A172 (cell line): ENCODE results near the gene SLC29A3. TPM values are rescaled to one million over a fixed set of nuclear protein-coding genes. Genes with fewer than 3 reads are reported as not detected.
"Not testable (repeated sequence)": the region's sequence is repeated elsewhere in the genome, so short reads cannot be mapped to it uniquely, and the experiment has no call there.

Experiments
- DNase-seq: peaks from one replicate; pipeline ENCODE4 v3.0.0-alpha.2; 2015; ENCODE audit warnings: low spot score
- total RNA-seq: library from RNA; depleted of rRNA; stranded (reverse); fragments of >200 nt; shearing (Covaris generic); gene quantifications from 2 replicates; pipeline ENCODE4 v1.2.3, GENCODE V29; 2014

SLC29A3 gene
- total RNA-seq, 1 experiment from 2014 or later = 1.9 TPM

DNA sequence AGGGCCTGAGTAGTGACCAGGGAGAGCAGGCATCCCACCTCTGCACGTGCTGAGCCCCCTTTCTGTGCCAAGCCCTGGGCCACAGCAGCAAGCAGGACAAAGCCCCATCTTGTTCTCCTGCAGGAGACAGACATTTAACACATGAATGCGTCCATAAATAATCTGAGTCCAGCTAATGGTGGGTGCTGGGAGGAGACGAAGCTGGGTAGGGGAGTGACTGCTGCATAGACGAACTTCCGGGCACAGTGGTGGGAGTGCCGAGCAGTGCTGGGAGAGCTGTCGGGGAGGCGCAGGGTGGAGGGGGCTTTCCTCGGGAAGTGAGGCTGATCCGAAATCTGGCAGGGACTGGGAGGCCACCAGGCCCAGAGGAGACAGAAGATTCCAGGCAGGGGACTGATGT, 35.2 kb upstream of the SLC29A3 start:
- DNase-seq = no peak

GRCh38 chr10:71284544-71285179, 34.4 kb upstream of the SLC29A3 start:
- DNase-seq = no peak

DNA sequence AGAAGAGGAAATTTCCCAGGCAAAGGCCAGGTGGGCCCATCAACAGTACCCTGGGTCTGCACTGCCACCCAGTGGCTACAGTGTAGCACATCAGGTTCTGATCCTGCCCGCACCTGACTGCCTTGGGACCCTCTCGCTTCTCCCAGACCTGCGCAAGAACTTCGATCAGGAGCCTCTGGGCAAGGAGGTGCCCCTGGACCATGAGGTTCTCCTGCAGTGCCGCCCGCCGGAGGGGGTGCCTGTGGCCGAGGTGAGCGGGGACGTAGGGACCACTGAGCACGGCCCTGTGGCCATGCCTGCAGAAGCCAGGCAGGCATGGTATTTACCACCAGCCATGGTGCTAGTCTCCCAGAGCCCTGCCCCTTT, 33.9 kb upstream of the SLC29A3 start:
- DNase-seq = peak; percentile 47

GRCh38 chr10:71285986-71286385, 33.1 kb upstream of the SLC29A3 start:
- no peak for DNase-seq

DNA sequence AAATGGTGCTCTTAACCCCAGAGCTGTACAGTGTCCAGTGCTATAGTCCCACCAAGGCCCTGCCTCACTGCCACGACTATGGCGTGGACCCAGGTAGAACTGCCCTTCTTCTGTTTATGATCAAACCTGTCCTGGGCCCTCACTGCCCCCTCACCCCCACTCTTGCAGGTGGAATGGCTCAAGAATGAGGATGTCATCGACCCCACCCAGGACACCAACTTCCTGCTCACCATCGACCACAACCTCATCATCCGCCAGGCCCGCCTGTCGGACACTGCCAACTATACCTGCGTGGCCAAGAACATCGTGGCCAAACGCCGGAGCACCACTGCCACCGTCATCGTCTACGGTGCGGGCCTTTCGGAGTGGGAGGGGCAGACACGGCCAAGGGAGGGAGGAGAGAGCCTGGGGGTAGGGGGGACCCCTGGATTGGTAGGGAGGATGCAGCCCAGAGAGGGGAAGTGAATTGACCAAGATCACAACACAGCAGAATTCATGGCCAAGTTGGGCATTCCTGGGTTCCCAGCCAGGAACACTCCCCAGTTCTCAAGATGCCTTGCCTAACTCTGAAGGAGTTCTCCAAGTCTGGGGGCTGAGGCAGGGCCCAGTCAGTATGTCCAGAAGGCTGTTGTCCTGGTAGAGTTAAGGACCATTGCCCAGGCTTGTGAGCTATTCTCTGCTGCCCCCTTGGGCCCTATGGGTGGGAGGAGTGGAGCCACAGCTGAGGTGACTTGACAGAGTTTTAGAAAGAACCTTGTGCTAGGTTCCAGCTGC, 32.4 kb upstream of the SLC29A3 start:
- no peak for DNase-seq

DNA sequence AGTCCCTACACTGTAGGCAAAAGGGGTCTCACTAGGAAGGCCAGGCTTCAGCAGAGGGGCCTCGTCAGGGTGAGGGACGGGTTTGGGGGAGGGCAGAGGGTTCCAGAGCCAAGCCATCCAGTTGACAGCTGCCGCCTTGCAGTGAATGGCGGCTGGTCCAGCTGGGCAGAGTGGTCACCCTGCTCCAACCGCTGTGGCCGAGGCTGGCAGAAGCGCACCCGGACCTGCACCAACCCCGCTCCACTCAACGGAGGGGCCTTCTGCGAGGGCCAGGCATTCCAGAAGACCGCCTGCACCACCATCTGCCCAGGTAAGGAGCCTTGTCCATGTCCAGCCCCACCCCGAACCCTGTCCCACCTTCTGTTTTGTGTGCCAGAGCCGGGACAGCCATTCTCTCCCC, 31.6 kb upstream of the SLC29A3 start:
- no peak for DNase-seq

- no peak for DNase-seq
Observed at GRCh38 chr10:71288461-71288860, 30.6 kb upstream of the SLC29A3 start.

DNA sequence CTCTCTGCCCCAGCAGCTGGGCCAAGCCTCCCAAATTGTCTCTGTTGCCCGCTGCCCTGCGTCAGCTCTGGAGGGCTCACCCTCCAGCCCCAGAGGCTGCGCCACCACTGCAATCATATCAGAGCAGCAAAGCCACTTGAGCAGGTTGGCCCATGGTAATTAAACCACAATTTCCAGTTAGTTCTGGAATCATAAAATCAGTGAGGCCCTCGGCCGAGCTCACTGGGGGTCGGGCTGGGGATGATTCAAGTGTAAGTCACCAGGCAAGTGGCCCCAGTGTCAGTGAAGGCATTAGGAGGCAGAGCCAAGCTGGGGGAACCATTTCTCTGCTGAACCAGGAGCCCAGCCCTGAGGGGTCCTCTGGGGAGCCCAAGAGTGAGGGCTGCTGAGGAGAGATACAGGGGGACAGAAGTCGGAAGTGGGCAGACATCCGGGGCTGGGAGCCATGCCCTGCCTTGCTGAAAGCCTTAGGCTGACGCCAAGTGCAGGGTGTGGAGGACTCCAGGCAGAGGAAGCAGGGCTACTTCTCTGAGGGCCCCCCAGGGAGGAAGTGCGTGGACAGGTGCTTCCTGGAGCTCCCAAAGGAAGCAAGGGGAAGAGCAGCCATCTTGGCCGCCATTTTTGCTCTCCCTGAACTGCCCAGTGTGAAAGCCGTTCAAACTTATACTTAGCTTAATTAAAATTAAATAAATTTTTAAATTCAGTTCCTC, 29.5 kb upstream of the SLC29A3 start:
- DNase-seq = no peak

DNA sequence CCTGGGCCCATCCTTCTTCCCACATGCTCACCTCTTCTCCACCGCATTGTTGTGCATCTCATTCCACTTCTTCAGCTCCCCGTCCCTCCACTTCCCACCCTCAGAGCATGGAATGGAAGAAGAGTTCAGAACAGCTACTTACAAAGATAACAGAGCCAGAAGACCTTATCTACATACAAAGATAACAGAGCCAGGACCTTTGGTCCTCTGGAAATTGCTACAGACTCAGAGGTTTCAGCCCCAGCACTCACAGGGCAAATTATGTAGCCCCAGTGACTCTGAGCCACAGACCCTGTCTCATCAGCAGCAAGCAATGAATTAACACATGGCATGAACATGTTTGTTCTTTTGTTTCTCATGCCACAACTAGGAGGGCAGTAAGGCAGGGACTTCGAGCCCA, 28.7 kb upstream of the SLC29A3 start:
- no peak for DNase-seq

DNA sequence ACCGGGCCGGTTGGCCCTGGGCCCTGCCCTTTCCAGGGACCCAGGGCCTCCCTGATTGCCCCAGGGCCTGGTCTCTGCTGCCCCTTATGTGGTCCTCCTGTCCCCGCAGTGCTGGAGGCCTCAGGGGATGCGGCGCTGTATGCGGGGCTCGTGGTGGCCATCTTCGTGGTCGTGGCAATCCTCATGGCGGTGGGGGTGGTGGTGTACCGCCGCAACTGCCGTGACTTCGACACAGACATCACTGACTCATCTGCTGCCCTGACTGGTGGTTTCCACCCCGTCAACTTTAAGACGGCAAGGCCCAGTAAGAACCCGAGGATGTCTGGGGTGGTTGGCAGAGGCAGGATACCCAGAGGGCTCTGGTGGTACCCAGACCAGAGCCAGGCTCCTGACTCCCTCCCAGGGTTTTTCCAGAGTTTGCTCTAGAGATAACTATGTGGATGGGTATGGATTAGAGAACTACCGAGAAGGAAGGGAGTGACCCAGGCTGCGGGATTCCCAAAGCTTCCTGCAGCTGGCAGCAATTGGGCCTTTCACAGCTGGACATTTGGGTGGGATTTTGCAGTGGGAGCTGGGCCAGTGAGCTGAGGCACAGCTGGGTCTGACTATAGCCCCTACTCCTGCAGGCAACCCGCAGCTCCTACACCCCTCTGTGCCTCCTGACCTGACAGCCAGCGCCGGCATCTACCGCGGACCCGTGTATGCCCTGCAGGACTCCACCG, 28.1 kb upstream of the SLC29A3 start:
- DNase-seq = no peak

DNA sequence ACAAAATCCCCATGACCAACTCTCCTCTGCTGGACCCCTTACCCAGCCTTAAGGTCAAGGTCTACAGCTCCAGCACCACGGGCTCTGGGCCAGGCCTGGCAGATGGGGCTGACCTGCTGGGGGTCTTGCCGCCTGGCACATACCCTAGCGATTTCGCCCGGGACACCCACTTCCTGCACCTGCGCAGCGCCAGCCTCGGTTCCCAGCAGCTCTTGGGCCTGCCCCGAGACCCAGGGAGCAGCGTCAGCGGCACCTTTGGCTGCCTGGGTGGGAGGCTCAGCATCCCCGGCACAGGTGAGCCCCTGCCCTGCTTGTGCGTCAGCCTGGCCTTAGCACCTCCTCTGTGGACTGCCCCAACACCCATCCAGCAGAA, 27.5 kb upstream of the SLC29A3 start:
- no peak for DNase-seq

GRCh38 chr10:71292624-71293445, 26.2 kb upstream of the SLC29A3 start:
- DNase-seq = no peak

GRCh38 chr10:71293446-71294084, 25.5 kb upstream of the SLC29A3 start:
- DNase-seq = no peak

DNA sequence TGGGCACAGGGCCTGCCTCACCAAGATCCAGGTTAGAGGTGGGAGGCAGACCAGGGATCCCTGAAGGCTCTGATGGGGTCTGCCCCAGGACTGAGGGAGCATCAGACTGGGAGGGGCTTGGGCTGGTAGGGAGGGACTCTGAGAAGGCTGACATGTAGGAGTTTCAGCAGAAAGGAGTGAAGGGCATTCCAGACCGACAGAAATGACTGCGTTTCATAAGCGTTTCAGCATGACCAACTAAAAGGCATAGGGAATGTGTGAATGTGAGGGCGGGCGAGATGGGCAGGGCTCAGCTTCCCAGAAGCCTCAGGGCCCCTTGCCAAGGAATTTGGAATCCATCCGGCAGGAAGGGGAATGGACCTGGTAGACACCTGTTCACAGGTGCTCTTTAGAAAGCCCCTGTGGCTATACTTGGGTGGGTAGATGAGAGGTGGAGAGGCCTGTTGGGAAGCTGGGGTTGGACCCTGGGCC, 24.9 kb upstream of the SLC29A3 start:
- DNase-seq = no peak

DNA sequence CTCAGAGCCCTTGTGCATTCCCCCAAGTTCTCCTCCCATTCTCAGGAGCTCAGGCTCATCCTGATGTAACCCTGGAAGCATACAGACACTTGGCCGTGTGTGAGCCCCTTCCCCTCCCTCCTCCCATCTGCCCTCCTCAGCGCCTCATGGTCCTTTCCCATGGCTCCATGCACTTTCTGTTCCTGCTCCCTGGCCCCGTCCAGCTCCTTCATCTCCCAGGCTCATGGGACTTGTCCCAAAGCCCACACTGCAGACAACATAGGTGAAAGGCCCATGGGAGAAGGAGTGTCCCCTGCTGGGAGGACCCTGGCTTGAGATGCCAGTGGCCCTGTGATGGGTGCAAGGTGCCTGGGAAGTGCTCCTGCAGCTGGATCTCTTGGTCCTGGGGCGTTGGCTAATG, 24.2 kb upstream of the SLC29A3 start:
- DNase-seq = no peak

- DNase-seq = no peak
Observed at GRCh38 chr10:71295641-71296040, 23.4 kb upstream of the SLC29A3 start.

DNA sequence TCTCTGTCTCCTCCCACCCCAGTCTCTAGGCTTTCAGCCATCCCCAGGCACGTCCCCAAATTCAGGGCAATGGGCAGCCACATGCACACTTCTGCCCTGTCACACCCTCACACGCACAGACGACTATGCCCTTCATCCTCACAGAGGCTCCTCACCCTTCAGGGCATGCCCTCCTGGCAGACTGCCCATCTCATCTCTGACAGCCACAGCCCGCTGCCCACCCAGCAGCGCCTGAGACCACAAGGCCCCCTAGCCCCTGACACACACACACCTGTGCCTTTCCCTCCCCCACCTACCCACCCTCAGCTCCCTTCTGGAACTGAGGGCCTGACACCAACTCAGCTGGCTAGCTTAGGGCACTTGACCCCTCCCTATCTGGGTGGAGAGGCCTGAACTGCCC, 23.0 kb upstream of the SLC29A3 start:
- no peak for DNase-seq

DNA sequence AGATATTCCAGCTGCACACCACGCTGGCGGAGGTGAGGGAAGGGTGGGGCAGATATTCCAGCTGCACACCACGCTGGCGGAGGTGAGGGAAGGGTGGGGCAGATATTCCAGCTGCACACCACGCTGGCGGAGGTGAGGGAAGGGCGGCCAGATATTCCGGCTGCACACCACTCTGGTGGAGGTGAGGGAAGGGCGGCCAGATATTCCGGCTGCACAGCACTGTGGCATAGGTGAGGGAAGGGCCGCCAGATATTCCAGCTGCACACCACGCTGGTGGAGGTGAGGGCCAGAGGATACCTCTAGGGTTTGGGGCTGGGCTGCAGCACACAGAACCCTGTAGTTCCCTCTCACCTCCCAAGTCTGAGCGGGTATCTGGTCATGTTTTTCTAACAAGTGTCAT, 22.2 kb upstream of the SLC29A3 start:
- DNase-seq = not testable (repeated sequence)

- DNase-seq = no peak
Observed at GRCh38 chr10:71297343-71297742, 21.7 kb upstream of the SLC29A3 start.

DNA sequence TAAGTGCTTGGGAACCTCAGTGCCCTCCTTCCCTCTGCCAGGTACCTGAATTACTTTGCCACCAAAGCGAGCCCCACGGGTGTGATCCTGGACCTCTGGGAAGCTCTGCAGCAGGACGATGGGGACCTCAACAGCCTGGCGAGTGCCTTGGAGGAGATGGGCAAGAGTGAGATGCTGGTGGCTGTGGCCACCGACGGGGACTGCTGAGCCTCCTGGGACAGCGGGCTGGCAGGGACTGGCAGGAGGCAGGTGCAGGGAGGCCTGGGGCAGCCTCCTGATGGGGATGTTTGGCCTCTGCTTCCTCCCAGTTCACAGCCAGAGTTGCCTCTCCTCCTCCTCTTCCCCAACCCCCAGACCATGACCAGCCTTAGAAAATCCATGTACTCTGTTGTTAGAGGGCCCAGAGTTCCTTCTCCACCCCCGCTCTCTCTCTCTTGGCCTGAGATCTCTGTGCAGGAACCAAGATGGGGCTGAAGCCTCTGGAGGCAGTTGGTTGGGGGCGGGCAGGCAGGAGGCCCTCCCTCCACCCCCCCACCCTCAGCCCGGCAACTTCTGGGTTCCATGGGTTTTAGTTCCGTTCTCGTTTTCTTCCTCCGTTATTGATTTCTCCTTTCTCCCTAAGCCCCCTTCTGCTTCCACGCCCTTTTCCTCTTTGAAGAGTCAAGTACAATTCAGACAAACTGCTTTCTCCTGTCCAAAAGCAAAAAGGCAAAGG, 19.8 kb upstream of the SLC29A3 start:
- no peak for DNase-seq
